ENCODE data around the gene RPS2.

DNA sequence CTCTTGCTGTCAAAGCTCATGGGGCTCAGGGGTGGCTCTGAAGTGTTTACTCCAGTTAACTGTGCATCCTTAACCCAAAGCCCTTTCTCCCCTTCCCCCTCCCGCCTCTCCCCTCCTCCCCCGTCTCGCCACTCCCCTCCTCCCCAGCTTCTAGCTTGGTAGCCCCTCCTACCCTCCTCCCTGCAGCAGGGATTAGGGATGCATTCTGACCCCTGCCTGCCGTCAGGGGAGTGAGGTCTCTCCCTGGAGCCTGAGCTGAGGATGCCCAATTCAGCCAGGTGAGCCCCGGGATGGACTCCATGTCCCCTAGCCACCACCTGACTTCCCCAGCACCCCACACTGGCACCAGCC lies 48.0 kb downstream of the RPS2 start:
- TF ChIP-seq NR2C2 (CRISPR knock-in tag; IDR thresholded peaks at IDR 0.05) (no peak), JUN (CRISPR knock-in tag; IDR thresholded peaks at IDR 0.05) (no peak), SP1 (CRISPR knock-in tag; conservative IDR thresholded peaks at IDR 0.05) (no peak), FOXK1 (CRISPR knock-in tag; IDR thresholded peaks at IDR 0.05) (no peak)
- TF ChIP-seq, protein P1, sequence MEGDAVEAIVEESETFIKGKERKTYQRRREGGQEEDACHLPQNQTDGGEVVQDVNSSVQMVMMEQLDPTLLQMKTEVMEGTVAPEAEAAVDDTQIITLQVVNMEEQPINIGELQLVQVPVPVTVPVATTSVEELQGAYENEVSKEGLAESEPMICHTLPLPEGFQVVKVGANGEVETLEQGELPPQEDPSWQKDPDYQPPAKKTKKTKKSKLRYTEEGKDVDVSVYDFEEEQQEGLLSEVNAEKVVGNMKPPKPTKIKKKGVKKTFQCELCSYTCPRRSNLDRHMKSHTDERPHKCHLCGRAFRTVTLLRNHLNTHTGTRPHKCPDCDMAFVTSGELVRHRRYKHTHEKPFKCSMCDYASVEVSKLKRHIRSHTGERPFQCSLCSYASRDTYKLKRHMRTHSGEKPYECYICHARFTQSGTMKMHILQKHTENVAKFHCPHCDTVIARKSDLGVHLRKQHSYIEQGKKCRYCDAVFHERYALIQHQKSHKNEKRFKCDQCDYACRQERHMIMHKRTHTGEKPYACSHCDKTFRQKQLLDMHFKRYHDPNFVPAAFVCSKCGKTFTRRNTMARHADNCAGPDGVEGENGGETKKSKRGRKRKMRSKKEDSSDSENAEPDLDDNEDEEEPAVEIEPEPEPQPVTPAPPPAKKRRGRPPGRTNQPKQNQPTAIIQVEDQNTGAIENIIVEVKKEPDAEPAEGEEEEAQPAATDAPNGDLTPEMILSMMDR (IDR thresholded peaks at IDR 0.05): no peak
- TF ChIP-seq, protein P2, sequence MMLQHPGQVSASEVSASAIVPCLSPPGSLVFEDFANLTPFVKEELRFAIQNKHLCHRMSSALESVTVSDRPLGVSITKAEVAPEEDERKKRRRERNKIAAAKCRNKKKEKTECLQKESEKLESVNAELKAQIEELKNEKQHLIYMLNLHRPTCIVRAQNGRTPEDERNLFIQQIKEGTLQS (CRISPR knock-in tag; conservative IDR thresholded peaks at IDR 0.05): no peak
- TF ChIP-seq, protein P3, sequence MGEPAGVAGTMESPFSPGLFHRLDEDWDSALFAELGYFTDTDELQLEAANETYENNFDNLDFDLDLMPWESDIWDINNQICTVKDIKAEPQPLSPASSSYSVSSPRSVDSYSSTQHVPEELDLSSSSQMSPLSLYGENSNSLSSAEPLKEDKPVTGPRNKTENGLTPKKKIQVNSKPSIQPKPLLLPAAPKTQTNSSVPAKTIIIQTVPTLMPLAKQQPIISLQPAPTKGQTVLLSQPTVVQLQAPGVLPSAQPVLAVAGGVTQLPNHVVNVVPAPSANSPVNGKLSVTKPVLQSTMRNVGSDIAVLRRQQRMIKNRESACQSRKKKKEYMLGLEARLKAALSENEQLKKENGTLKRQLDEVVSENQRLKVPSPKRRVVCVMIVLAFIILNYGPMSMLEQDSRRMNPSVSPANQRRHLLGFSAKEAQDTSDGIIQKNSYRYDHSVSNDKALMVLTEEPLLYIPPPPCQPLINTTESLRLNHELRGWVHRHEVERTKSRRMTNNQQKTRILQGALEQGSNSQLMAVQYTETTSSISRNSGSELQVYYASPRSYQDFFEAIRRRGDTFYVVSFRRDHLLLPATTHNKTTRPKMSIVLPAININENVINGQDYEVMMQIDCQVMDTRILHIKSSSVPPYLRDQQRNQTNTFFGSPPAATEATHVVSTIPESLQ (CRISPR knock-in tag; IDR thresholded peaks at IDR 0.05): no peak
- TF ChIP-seq, protein P4, sequence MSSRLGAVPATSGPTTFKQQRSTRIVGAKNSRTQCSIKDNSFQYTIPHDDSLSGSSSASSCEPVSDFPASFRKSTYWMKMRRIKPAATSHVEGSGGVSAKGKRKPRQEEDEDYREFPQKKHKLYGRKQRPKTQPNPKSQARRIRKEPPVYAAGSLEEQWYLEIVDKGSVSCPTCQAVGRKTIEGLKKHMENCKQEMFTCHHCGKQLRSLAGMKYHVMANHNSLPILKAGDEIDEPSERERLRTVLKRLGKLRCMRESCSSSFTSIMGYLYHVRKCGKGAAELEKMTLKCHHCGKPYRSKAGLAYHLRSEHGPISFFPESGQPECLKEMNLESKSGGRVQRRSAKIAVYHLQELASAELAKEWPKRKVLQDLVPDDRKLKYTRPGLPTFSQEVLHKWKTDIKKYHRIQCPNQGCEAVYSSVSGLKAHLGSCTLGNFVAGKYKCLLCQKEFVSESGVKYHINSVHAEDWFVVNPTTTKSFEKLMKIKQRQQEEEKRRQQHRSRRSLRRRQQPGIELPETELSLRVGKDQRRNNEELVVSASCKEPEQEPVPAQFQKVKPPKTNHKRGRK (CRISPR knock-in tag; IDR thresholded peaks at IDR 0.05; ENCODE audit: borderline replicate concordance): no peak
